OCI-LY3 (cell line): ENCODE data around the gene AGRN.

ENCODE experiments used
- H2AFZ ChIP-seq: fragments of 200-600, 300-600 bp; shearing (Covaris generic); 2 replicates; pipeline ENCODE4 v1.6.0; 2014; ENCODE audit warnings: antibody characterized with exemption, low read depth, low read length
- H3K27ac ChIP-seq: fragments of 200-600, 300-600 bp; sonication (generic); 2 replicates; pipeline ENCODE4 v1.5.1; 2014; ENCODE audit warnings: mild to moderate bottlenecking, low read length, moderate library complexity, mixed read lengths
- H3K27me3 ChIP-seq: fragments of 200-600, 300-600 bp; sonication (generic); 2 replicates; pipeline ENCODE4 v1.6.1; 2014; ENCODE audit warnings: low read depth, low read length, mixed read lengths
- H3K36me3 ChIP-seq: fragments of 200-600, 300-600 bp; sonication (generic); replicated peaks from 2 replicates; pipeline ENCODE3; 2014; ENCODE audit warnings: low read depth, low read length, mixed read lengths
- H3K4me1 ChIP-seq: fragments of 300-600, 200-600 bp; sonication (generic); 2 replicates; pipeline ENCODE4 v1.6.1; 2014; ENCODE audit warnings: low read length, mixed read lengths
- H3K4me2 ChIP-seq: fragments of 200-600, 300-600 bp; sonication (generic); 2 replicates; pipeline ENCODE4 v1.6.1; 2014; ENCODE audit warnings: low read length, mixed read lengths
- H3K4me3 ChIP-seq: fragments of 300-600, 200-600 bp; sonication (generic); 2 replicates; pipeline ENCODE4 v1.5.1; 2014; ENCODE audit warnings: antibody characterized with exemption, mild to moderate bottlenecking, low read length, moderate library complexity
- H3K79me2 ChIP-seq: fragments of 300-600, 200-600 bp; shearing (Covaris generic); 2 replicates; pipeline ENCODE4 v1.6.1; 2014; ENCODE audit warnings: mild to moderate bottlenecking, low read length, mixed read lengths
- H3K9ac ChIP-seq: fragments of 300-600, 200-600 bp; shearing (Covaris generic); 2 replicates; pipeline ENCODE4 v1.6.0; 2014; ENCODE audit warnings: mild to moderate bottlenecking, low read length, moderate library complexity
- H3K9me3 ChIP-seq: fragments of 200-600, 300-600 bp; shearing (Covaris generic); 2 replicates; pipeline ENCODE4 v1.6.1; 2014; ENCODE audit warnings: low read length, mixed read lengths; ENCODE audit not compliant: insufficient read depth
- H4K20me1 ChIP-seq: fragments of 200-600, 300-600 bp; sonication (generic); 2 replicates; pipeline ENCODE4 v1.6.1; 2016; ENCODE audit warnings: low read length, mixed read lengths; ENCODE audit not compliant: insufficient read depth
- CTCF ChIP-seq: fragments of 200-600, 300-600 bp; sonication (generic); IDR thresholded peaks from 2 replicates; pipeline ENCODE4 v1.5.1; 2014; ENCODE audit warnings: antibody characterized with exemption, low read length, low read depth
- EZH2phosphoT487 ChIP-seq: fragments of 200-600 bp; shearing (Covaris generic); IDR thresholded peaks from 2 replicates; pipeline ENCODE4 v1.6.1; 2018; ENCODE audit warnings: antibody characterized with exemption, mixed run types, low read depth

Gene AGRN

GRCh38 chr1:997993-998744 lies 21.8 kb upstream of the AGRN start:
- no peaks in the 10 kb centered on the region for H3K79me2 ChIP-seq
- peaks cover 10% of the 10 kb centered on the region for H3K27me3 ChIP-seq
- no peak overlapping the region for H3K9ac ChIP-seq
- no peak overlapping the region for H2AFZ ChIP-seq
- H3K4me1 ChIP-seq: peaks cover 5% of the 10 kb centered on the region
- H3K27ac ChIP-seq: no peak overlapping the region
- no peaks in the 10 kb centered on the region for H3K36me3 ChIP-seq
- no peaks in the 10 kb centered on the region for H4K20me1 ChIP-seq
- no peaks in the 10 kb centered on the region for H3K9me3 ChIP-seq
- no peak overlapping the region for H3K4me2 ChIP-seq
- H3K4me3 ChIP-seq: no peak overlapping the region
- no peak for TF ChIP-seq CTCF
- no peak for TF ChIP-seq EZH2phosphoT487

GRCh38 chr1:998745-998994 lies 21.2 kb upstream of the AGRN start:
- no peaks in the 10 kb centered on the region for H3K79me2 ChIP-seq
- no peak for TF ChIP-seq CTCF
- TF ChIP-seq EZH2phosphoT487: no peak
- H3K4me1 ChIP-seq: peaks cover 3% of the 10 kb centered on the region; the same call in 1 of the 2 replicates
- H3K4me2 ChIP-seq: no peak overlapping the region
- H3K27ac ChIP-seq: no peak overlapping the region
- H3K4me3 ChIP-seq: no peak overlapping the region
- peaks cover 15% of the 10 kb centered on the region for H3K27me3 ChIP-seq
- H3K9ac ChIP-seq: no peak overlapping the region
- H2AFZ ChIP-seq: no peak overlapping the region
- H4K20me1 ChIP-seq: no peaks in the 10 kb centered on the region
- H3K36me3 ChIP-seq: no peaks in the 10 kb centered on the region
- H3K9me3 ChIP-seq: no peaks in the 10 kb centered on the region

- no peak for TF ChIP-seq EZH2phosphoT487
- TF ChIP-seq CTCF: no peak
- Histone ChIP-seq H3K9ac (no peak overlapping the region), H3K27ac (no peak overlapping the region), H2AFZ (no peak overlapping the region), H3K4me1 (peaks cover 3% of the 10 kb centered on the region; the same call in 1 of the 2 replicates), H3K9me3 (no peaks in the 10 kb centered on the region), H3K4me2 (no peak overlapping the region), H3K79me2 (no peaks in the 10 kb centered on the region), H3K4me3 (no peak overlapping the region), H3K36me3 (no peaks in the 10 kb centered on the region), H4K20me1 (no peaks in the 10 kb centered on the region), H3K27me3 (peaks cover 19% of the 10 kb centered on the region)
Observed at GRCh38 chr1:998995-999724, 20.8 kb upstream of the AGRN start.

- Histone ChIP-seq H4K20me1 (no peaks in the 10 kb centered on the region), H3K36me3 (no peaks in the 10 kb centered on the region), H3K4me1 (peaks cover 3% of the 10 kb centered on the region; the same call in 1 of the 2 replicates), H3K79me2 (no peaks in the 10 kb centered on the region), H3K4me3 (no peak within 1 kb of the TSS), H3K27me3 (peaks cover 26% of the 10 kb centered on the region), H3K27ac (no peak within 1 kb of the TSS), H3K9me3 (no peaks in the 10 kb centered on the region), H2AFZ (no peak within 1 kb of the TSS), H3K9ac (no peak within 1 kb of the TSS), H3K4me2 (no peak within 1 kb of the TSS)
- no peak for TF ChIP-seq EZH2phosphoT487
- no peak for TF ChIP-seq CTCF
Observed at GRCh38 chr1:999725-1000356, 20.1 kb upstream of the AGRN start, which contains the start of gene HES4. HES4 (minus strand) TSS chr1:1000097; CDS start chr1:999973, 124 bp downstream.
